Measurements from ENCODE around the gene FAM228A.

FAM228A gene

GRCh38 chr2:24175631-24176187, 856 bp downstream of the FAM228A start:
- TF ChIP-seq CEBPB (IDR thresholded peaks at IDR 0.05) (no peak), EGR1 (IDR thresholded peaks at IDR 0.05) (no peak), EP300 (IDR thresholded peaks at IDR 0.05; ENCODE audit: borderline replicate concordance) (no peak), TAF1 (IDR thresholded peaks at IDR 0.05; ENCODE audit: low read depth) (no peak), USF1 (IDR thresholded peaks at IDR 0.05) (no peak), ZBTB7A (IDR thresholded peaks at IDR 0.05; ENCODE audit: low read depth) (no peak), FOXM1 (IDR thresholded peaks at IDR 0.05; ENCODE audit: borderline replicate concordance, low read depth) (no peak), CREB1 (IDR thresholded peaks at IDR 0.05; ENCODE audit: low read depth) (no peak), YY1 (IDR thresholded peaks at IDR 0.05; ENCODE audit: low read depth) (no peak), REST (IDR thresholded peaks at IDR 0.05; ENCODE audit: low read depth) (no peak)

GRCh38 chr2:24176326-24176725, 1.5 kb downstream of the FAM228A start:
- TF ChIP-seq ZBTB7A (IDR thresholded peaks at IDR 0.05; ENCODE audit: low read depth) (no peak), TCF12 (IDR thresholded peaks at IDR 0.05; ENCODE audit: low read depth) (no peak), TAF1 (IDR thresholded peaks at IDR 0.05; ENCODE audit: low read depth) (no peak), TEAD4 (IDR thresholded peaks at IDR 0.05) (no peak)

GRCh38 chr2:24179683-24180082, 4.8 kb downstream of the FAM228A start:
- TF ChIP-seq TAF1 (IDR thresholded peaks at IDR 0.05; ENCODE audit: low read depth) (no peak), USF1 (IDR thresholded peaks at IDR 0.05) (no peak), RAD21 (IDR thresholded peaks at IDR 0.05; ENCODE audit: low read depth) (no peak), FOXM1 (IDR thresholded peaks at IDR 0.05; ENCODE audit: borderline replicate concordance, low read depth) (no peak)

- no peak for TF ChIP-seq RAD21 (IDR thresholded peaks at IDR 0.05; ENCODE audit: low read depth)
- TF ChIP-seq REST (IDR thresholded peaks at IDR 0.05; ENCODE audit: low read depth), result no peak
- TF ChIP-seq USF1 (IDR thresholded peaks at IDR 0.05), result no peak
- TF ChIP-seq TCF12 (IDR thresholded peaks at IDR 0.05; ENCODE audit: low read depth), result no peak
- no peak for TF ChIP-seq CEBPB (IDR thresholded peaks at IDR 0.05)
- no peak for TF ChIP-seq TAF1 (IDR thresholded peaks at IDR 0.05; ENCODE audit: low read depth)
- TF ChIP-seq FOXM1 (IDR thresholded peaks at IDR 0.05; ENCODE audit: borderline replicate concordance, low read depth), result no peak
- TF ChIP-seq NFIC (IDR thresholded peaks at IDR 0.05), result no peak
- TF ChIP-seq CREB1 (IDR thresholded peaks at IDR 0.05; ENCODE audit: low read depth), result no peak
- no peak for TF ChIP-seq YY1 (IDR thresholded peaks at IDR 0.05; ENCODE audit: low read depth)
- TF ChIP-seq ZBTB7A (IDR thresholded peaks at IDR 0.05; ENCODE audit: low read depth), result no peak
- TF ChIP-seq MAX (IDR thresholded peaks at IDR 0.05), result no peak
Observed at GRCh38 chr2:24181849-24182248, 7.0 kb downstream of the FAM228A start.

- TF ChIP-seq CREB1 (IDR thresholded peaks at IDR 0.05; ENCODE audit: low read depth), result no peak
- no peak for TF ChIP-seq ZBTB7A (IDR thresholded peaks at IDR 0.05; ENCODE audit: low read depth)
- TF ChIP-seq TCF12 (IDR thresholded peaks at IDR 0.05; ENCODE audit: low read depth), result no peak
- TF ChIP-seq FOXM1 (IDR thresholded peaks at IDR 0.05; ENCODE audit: borderline replicate concordance, low read depth), result no peak
- TF ChIP-seq CEBPB (IDR thresholded peaks at IDR 0.05), result no peak
- TF ChIP-seq RAD21 (IDR thresholded peaks at IDR 0.05; ENCODE audit: low read depth), result no peak
Observed at GRCh38 chr2:24182507-24182906, 7.7 kb downstream of the FAM228A start.

- TF ChIP-seq RAD21 (IDR thresholded peaks at IDR 0.05; ENCODE audit: low read depth) (no peak), EP300 (IDR thresholded peaks at IDR 0.05; ENCODE audit: borderline replicate concordance) (no peak), CREB1 (IDR thresholded peaks at IDR 0.05; ENCODE audit: low read depth) (no peak), TCF12 (IDR thresholded peaks at IDR 0.05; ENCODE audit: low read depth) (no peak), EGR1 (IDR thresholded peaks at IDR 0.05) (no peak), REST (IDR thresholded peaks at IDR 0.05; ENCODE audit: low read depth) (no peak), CEBPB (IDR thresholded peaks at IDR 0.05) (no peak), USF1 (IDR thresholded peaks at IDR 0.05) (no peak), ZBTB7A (IDR thresholded peaks at IDR 0.05; ENCODE audit: low read depth) (no peak), TEAD4 (IDR thresholded peaks at IDR 0.05) (no peak), MAX (IDR thresholded peaks at IDR 0.05) (no peak), NFIC (IDR thresholded peaks at IDR 0.05) (no peak), YY1 (IDR thresholded peaks at IDR 0.05; ENCODE audit: low read depth) (no peak), FOXM1 (IDR thresholded peaks at IDR 0.05; ENCODE audit: borderline replicate concordance, low read depth) (no peak)
Observed at GRCh38 chr2:24183366-24184069, 8.7 kb downstream of the FAM228A start.

Measured in Ishikawa (cell line).